ENCODE data around the gene GALNT17.

GALNT17 gene

DNA sequence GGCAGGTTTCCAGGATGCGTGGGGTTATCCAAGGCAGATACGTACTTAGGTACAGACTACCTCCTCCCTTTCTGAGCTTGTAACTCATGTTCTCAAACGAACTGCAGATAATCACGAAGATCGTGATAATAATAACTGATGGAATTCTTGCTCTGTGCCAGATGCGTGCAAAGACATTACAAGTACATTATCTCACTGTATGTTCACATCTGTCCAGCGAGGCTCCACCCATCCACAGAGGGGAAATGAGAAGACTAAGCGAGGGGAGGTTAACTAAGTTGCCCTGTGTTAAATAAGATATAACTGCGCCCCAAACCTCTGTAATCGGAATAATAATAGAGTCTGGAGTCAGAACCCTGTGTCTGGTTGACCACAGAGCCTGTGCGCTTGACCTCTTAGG lies 1.9 kb downstream of the GALNT17 start:
- H3K4me3 ChIP-seq (ENCODE audit: low read length) = peak overlapping the region; percentile 86
- peak overlapping the region; percentile 76; the same call in 1 of the 2 replicates for H3K9ac ChIP-seq (ENCODE audit: low read depth, low read length)
- H3K36me3 ChIP-seq (ENCODE audit: insufficient read depth, low read depth, low read length) = peaks cover 4% of the 10 kb centered on the region; the same call in 1 of the 2 replicates
- peaks cover 13% of the 10 kb centered on the region; the same call in 1 of the 2 replicates for H3K4me1 ChIP-seq (ENCODE audit: insufficient read depth, low read length)
- no peak overlapping the region for H3K27ac ChIP-seq (ENCODE audit: low read length)
- H3K27me3 ChIP-seq (ENCODE audit: insufficient read depth, low read length) = peaks cover 23% of the 10 kb centered on the region
- H3K9me3 ChIP-seq (ENCODE audit: insufficient read depth, low read depth, low read length) = no peaks in the 10 kb centered on the region

DNA sequence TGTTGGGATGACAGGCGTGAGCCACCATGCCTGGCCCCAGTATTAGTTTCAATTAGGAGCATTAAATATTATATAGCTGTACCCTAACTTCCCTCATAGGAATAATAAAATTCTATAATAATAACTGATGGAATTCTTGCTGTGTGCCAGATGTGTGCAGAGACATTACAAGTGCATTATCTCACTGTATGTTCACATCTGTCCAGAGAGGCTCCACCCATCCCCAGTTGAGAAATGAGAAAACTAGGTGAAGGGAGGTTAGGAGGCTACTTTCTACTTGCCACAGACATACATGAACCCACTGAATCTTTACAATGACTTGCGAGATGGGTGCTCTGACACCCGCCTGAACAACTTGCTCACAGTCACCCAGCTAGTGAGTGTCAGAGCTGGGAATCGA lies 3.2 kb downstream of the GALNT17 start:
- no peak overlapping the region for H3K4me3 ChIP-seq (ENCODE audit: low read length)
- peaks cover 11% of the 10 kb centered on the region; the same call in 1 of the 2 replicates for H3K4me1 ChIP-seq (ENCODE audit: insufficient read depth, low read length)
- no peaks in the 10 kb centered on the region for H3K9me3 ChIP-seq (ENCODE audit: insufficient read depth, low read depth, low read length)
- no peak overlapping the region for H3K9ac ChIP-seq (ENCODE audit: low read depth, low read length)
- peaks cover 11% of the 10 kb centered on the region for H3K36me3 ChIP-seq (ENCODE audit: insufficient read depth, low read depth, low read length)
- H3K27me3 ChIP-seq (ENCODE audit: insufficient read depth, low read length) = peaks cover 17% of the 10 kb centered on the region
- no peak overlapping the region for H3K27ac ChIP-seq (ENCODE audit: low read length)

DNA sequence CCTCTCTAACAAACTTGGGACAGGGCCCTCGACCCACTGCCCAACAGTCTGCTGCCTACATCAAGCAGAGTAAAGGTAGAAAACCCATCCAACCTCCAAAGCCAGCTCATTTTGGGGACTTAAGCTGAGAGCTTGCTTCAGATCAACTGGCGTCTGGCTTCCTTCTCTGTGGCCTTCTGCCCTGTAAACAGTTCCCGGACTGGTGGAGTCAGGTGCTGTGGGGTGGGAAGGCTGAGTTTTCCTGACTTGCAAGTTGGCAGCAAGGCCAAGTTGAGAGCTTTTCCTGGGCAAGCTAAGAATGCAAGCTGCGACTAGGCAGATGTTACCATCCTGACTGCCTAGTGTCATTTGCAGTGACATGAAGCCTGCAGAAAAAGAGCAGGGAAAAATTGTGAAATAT lies 3.7 kb downstream of the GALNT17 start:
- Histone ChIP-seq H3K4me3 (ENCODE audit: low read length) (no peak overlapping the region), H3K9me3 (ENCODE audit: insufficient read depth, low read depth, low read length) (no peaks in the 10 kb centered on the region), H3K4me1 (ENCODE audit: insufficient read depth, low read length) (peaks cover 6% of the 10 kb centered on the region; the same call in 1 of the 2 replicates), H3K27ac (ENCODE audit: low read length) (no peak overlapping the region), H3K27me3 (ENCODE audit: insufficient read depth, low read length) (peaks cover 17% of the 10 kb centered on the region), H3K36me3 (ENCODE audit: insufficient read depth, low read depth, low read length) (peaks cover 16% of the 10 kb centered on the region), H3K9ac (ENCODE audit: low read depth, low read length) (no peak overlapping the region)

DNA sequence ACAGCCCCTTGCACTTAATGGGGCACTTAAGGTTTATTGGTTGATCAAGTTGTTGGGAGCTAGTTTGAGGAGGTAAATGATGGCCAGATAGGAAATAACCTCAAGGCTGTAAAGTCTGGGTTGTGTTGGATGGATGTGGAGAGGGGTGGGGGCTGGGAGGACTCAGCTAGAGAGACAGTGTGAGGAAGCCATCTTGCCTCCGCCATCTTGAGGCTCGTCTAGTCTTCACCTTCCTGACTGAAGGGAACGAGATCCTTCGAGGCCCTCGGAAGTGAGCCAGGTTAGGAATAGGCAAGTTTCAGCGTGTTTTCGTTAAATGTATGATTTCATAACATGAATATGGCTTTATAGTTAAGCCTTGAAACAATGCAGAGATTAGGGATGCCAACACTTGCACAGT lies 5.5 kb downstream of the GALNT17 start:
- Histone ChIP-seq H3K9me3 (ENCODE audit: insufficient read depth, low read depth, low read length) (no peaks in the 10 kb centered on the region), H3K9ac (ENCODE audit: low read depth, low read length) (no peak overlapping the region), H3K27ac (ENCODE audit: low read length) (no peak overlapping the region), H3K36me3 (ENCODE audit: insufficient read depth, low read depth, low read length) (peaks cover 32% of the 10 kb centered on the region), H3K27me3 (ENCODE audit: insufficient read depth, low read length) (peaks cover 15% of the 10 kb centered on the region), H3K4me1 (ENCODE audit: insufficient read depth, low read length) (peaks cover 5% of the 10 kb centered on the region; the same call in 1 of the 2 replicates), H3K4me3 (ENCODE audit: low read length) (no peak overlapping the region)

DNA sequence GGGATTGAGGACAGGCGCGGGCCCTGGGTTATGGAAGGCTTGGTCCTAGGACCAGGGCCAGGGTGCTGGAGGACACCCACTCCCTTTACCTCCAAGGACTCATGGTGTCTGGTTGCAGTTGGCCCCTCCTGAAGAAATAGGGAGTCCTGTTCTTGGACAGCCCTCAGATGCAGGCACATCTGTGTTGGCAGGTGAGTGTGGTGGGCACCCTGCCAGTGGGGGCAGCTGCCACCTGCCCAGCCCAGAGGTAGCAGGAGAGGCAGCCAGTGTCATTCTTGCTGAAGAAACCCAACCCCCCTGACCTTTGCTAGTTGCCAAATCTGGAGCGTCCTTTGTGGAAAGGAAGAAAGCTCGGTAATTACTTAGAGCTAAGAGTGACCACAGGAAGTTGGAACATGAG lies 8.3 kb downstream of the GALNT17 start:
- Histone ChIP-seq H3K4me3 (ENCODE audit: low read length) (no peak overlapping the region), H3K9ac (ENCODE audit: low read depth, low read length) (no peak overlapping the region), H3K36me3 (ENCODE audit: insufficient read depth, low read depth, low read length) (peaks cover 28% of the 10 kb centered on the region), H3K27me3 (ENCODE audit: insufficient read depth, low read length) (no peaks in the 10 kb centered on the region), H3K27ac (ENCODE audit: low read length) (no peak overlapping the region), H3K4me1 (ENCODE audit: insufficient read depth, low read length) (no peaks in the 10 kb centered on the region), H3K9me3 (ENCODE audit: insufficient read depth, low read depth, low read length) (no peaks in the 10 kb centered on the region)

DNA sequence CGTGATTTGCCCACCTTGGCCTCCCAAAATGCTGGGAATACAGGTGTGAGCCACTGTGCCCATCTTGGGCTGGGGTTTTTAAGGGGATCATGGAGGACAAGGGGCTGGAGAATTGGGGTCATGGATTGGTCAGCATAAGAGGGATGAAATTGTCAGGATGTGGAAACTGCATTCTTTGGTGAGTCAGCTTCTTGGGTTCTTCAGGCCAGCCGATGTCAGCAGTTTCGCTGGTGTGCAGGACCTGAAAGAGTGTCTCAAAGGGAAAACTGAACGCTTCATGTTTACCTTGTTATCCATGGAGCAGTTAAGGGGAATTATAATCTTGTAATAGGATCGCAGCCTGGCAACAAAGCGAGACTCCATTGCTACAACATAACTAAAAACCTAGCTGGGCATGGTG lies 13.0 kb downstream of the GALNT17 start:
- Histone ChIP-seq H3K36me3 (ENCODE audit: insufficient read depth, low read depth, low read length) (peaks cover 43% of the 10 kb centered on the region), H3K4me3 (ENCODE audit: low read length) (no peak overlapping the region), H3K4me1 (ENCODE audit: insufficient read depth, low read length) (peaks cover 7% of the 10 kb centered on the region; the same call in 1 of the 2 replicates), H3K27me3 (ENCODE audit: insufficient read depth, low read length) (no peaks in the 10 kb centered on the region), H3K27ac (ENCODE audit: low read length) (no peak overlapping the region), H3K9me3 (ENCODE audit: insufficient read depth, low read depth, low read length) (no peaks in the 10 kb centered on the region), H3K9ac (ENCODE audit: low read depth, low read length) (no peak overlapping the region)

DNA sequence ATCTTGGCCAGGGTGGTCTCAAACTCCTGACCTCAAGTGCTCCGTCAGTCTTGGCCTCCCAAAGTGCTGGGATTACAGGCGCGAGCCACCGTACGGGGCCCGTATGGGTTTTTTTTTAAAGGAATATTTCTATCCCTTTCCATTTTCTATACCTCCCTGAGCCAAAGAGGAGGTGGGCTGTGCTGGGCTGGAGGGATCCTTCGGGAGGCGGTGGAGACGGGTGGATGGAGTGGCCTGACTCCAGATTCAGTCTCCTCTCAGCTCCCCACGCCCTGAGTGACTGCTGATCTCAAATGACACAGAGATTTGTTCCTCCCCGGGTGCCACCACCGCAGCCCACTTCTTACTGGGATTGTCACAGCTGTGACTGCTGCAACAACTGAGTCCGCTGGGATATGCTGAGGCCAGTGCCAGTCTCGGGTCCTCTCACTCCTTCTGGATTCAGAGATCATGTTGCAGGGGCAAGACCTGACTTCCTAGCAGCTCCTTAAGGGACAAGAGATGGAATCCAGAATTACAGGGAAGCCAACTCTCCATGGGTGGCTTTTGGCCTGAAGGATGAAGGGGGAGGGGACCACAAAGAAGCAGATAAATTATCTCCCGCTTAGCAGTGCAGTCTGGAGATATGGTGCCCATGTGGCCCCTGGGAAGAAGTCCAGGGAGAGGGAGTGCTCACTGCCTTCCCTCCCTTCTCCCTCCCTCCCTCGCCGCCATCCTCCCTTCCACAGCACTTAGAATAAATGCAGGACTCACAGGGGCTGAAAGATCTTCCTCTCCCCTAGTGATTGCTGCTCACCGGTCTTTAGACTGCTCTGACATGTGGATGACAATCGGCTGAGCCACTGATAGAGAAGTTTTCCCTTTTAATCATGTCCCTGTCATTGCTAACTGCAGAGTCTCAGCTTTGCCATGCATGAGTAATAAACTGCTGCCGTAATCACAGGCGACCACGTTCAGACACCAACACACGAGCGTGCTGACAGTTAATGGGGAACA lies 14.3 kb downstream of the GALNT17 start:
- Histone ChIP-seq H3K4me3 (ENCODE audit: low read length) (no peak overlapping the region), H3K27ac (ENCODE audit: low read length) (no peak overlapping the region), H3K27me3 (ENCODE audit: insufficient read depth, low read length) (no peaks in the 10 kb centered on the region), H3K9me3 (ENCODE audit: insufficient read depth, low read depth, low read length) (no peaks in the 10 kb centered on the region), H3K9ac (ENCODE audit: low read depth, low read length) (peak overlapping the region; percentile 34; the same call in 1 of the 2 replicates), H3K36me3 (ENCODE audit: insufficient read depth, low read depth, low read length) (peaks cover 34% of the 10 kb centered on the region), H3K4me1 (ENCODE audit: insufficient read depth, low read length) (peaks cover 7% of the 10 kb centered on the region; the same call in 1 of the 2 replicates)

DNA sequence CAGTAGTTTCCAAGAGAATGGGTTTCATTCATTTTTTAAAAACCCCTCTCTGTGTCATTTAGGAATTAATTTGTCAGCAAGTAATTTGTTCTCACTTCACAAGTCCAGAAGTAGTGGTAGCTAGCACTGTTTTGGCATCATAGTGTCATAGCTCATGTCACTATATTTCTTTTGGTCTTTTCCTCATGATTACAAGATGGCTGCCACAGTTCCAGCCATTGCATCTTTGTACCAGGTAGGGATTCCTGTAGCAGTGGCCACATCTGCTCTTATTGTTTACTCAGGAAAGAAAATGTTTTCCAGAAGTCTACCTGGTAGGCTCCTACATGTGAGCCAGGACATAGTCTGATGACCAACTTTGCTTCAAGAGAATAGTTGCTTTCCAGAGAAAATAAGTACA lies 16.2 kb downstream of the GALNT17 start:
- no peak overlapping the region for H3K9ac ChIP-seq (ENCODE audit: low read depth, low read length)
- H3K4me3 ChIP-seq (ENCODE audit: low read length) = no peak overlapping the region
- H3K9me3 ChIP-seq (ENCODE audit: insufficient read depth, low read depth, low read length) = no peaks in the 10 kb centered on the region
- H3K4me1 ChIP-seq (ENCODE audit: insufficient read depth, low read length) = peaks cover 13% of the 10 kb centered on the region; the same call in 1 of the 2 replicates
- no peak overlapping the region for H3K27ac ChIP-seq (ENCODE audit: low read length)
- no peaks in the 10 kb centered on the region for H3K27me3 ChIP-seq (ENCODE audit: insufficient read depth, low read length)
- H3K36me3 ChIP-seq (ENCODE audit: insufficient read depth, low read depth, low read length) = peaks cover 34% of the 10 kb centered on the region

DNA sequence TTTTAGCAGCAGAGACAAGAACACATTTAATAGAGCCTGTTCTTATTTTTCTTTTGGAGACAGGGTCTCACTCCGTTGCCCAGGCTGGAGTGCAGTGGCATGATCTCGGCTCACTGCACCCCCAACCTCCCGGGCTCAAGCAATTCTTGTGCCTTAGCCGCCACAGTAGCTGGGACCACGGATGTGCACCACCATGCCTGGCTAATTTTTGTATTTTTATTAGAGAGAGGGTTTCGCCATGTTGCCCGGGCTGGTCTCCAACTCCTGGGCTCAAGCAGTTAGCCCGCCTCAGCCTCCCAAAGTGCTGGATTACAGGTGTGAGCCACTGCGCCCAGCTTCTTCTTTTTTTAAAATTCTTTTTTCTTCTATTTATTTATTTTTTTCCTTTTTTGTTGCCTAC lies 23.3 kb downstream of the GALNT17 start:
- Histone ChIP-seq H3K9me3 (ENCODE audit: insufficient read depth, low read depth, low read length) (no peaks in the 10 kb centered on the region), H3K36me3 (ENCODE audit: insufficient read depth, low read depth, low read length) (peaks cover 29% of the 10 kb centered on the region), H3K9ac (ENCODE audit: low read depth, low read length) (no peak overlapping the region), H3K27me3 (ENCODE audit: insufficient read depth, low read length) (no peaks in the 10 kb centered on the region), H3K4me1 (ENCODE audit: insufficient read depth, low read length) (peaks cover 5% of the 10 kb centered on the region; the same call in 1 of the 2 replicates), H3K27ac (ENCODE audit: low read length) (no peak overlapping the region), H3K4me3 (ENCODE audit: low read length) (no peak overlapping the region)

DNA sequence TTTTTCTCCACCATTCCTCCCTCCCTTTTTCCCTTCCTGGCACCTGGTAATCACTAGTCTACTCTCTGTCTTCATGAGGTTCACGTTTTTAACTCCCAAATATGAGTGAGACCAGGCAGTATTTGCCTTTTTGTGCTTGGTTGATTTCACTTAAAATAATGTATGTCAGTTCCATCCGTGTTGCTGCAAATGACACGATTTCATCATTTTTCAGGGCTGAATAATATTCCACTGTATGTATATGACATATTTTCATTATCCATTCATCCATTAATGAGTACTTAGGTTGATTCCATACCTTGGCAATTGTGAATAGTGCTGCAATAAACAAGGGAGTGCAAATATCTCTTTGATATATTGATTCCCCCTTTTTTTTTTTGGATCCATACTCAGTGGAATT lies 25.8 kb downstream of the GALNT17 start:
- Histone ChIP-seq H3K4me3 (ENCODE audit: low read length) (no peak overlapping the region), H3K9ac (ENCODE audit: low read depth, low read length) (no peak overlapping the region), H3K36me3 (ENCODE audit: insufficient read depth, low read depth, low read length) (peaks cover 21% of the 10 kb centered on the region), H3K27ac (ENCODE audit: low read length) (no peak overlapping the region), H3K9me3 (ENCODE audit: insufficient read depth, low read depth, low read length) (no peaks in the 10 kb centered on the region), H3K4me1 (ENCODE audit: insufficient read depth, low read length) (no peaks in the 10 kb centered on the region), H3K27me3 (ENCODE audit: insufficient read depth, low read length) (no peaks in the 10 kb centered on the region)

DNA sequence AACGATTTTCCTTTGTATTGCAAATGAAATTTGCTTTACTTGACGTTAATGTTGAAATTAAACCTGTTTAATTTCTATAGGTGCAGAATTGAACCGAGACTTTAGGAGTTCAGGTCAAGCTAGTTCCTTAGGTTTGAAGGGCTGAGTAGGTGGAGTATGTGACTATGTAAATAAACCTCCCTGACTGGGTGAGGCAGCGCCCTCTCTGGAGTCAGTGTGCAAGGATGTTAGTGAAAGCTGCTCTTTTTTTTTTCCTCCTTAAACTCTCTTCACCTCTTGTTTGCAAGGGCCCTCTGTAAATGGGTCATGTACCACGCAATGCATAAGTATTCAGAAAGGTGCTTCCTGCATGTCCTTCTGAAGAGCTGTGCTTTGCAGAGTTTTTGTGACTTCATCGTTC lies 33.8 kb downstream of the GALNT17 start:
- no peaks in the 10 kb centered on the region for H3K36me3 ChIP-seq (ENCODE audit: insufficient read depth, low read depth, low read length)
- H3K27ac ChIP-seq (ENCODE audit: low read length) = no peak overlapping the region
- H3K27me3 ChIP-seq (ENCODE audit: insufficient read depth, low read length) = no peaks in the 10 kb centered on the region
- H3K9me3 ChIP-seq (ENCODE audit: insufficient read depth, low read depth, low read length) = no peaks in the 10 kb centered on the region
- no peak overlapping the region for H3K4me3 ChIP-seq (ENCODE audit: low read length)
- H3K4me1 ChIP-seq (ENCODE audit: insufficient read depth, low read length) = peaks cover 2% of the 10 kb centered on the region; the same call in 1 of the 2 replicates
- H3K9ac ChIP-seq (ENCODE audit: low read depth, low read length) = no peak overlapping the region

DNA sequence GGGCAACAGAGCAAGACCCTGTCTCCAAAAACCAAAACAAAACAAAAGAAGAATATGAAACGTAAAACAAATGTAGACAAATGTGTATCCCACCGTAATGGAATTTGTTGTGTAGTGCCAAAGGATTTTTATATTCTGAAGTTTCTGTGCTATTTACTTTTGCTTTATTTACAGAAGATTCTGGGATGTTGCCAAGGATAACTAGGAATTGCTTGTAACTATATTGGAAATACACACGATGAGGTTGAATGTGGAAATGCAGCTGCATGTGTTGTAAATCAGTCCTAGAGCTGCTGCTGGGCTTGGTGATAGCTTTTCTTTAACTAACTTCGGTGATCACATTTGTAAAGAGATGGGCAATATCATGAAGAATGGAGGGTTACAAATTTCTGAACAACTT lies 39.5 kb downstream of the GALNT17 start:
- Histone ChIP-seq H3K36me3 (ENCODE audit: insufficient read depth, low read depth, low read length) (no peaks in the 10 kb centered on the region), H3K9ac (ENCODE audit: low read depth, low read length) (no peak overlapping the region), H3K27ac (ENCODE audit: low read length) (no peak overlapping the region), H3K27me3 (ENCODE audit: insufficient read depth, low read length) (no peaks in the 10 kb centered on the region), H3K4me1 (ENCODE audit: insufficient read depth, low read length) (peaks cover 2% of the 10 kb centered on the region; the same call in 1 of the 2 replicates), H3K4me3 (ENCODE audit: low read length) (no peak overlapping the region), H3K9me3 (ENCODE audit: insufficient read depth, low read depth, low read length) (no peaks in the 10 kb centered on the region)
